Brain microvascular endothelial cell (primary cell): Measurements from ENCODE around the gene SOCS2.

Experiments
- DNase-seq: peaks from one replicate; pipeline ENCODE4 v3.0.0-alpha.2; 2020
- H3K27ac ChIP-seq: fragments of 250-450 bp; sonication (Bioruptor Pico); 2 replicates; pipeline ENCODE4 v1.5.1; 2020; ENCODE audit warnings: mild to moderate bottlenecking, moderate library complexity
- H3K27me3 ChIP-seq: fragments of 250-450 bp; sonication (Bioruptor Pico); replicated peaks from 2 replicates; pipeline ENCODE4 v1.5.1; 2020; ENCODE audit warnings: mild to moderate bottlenecking
- H3K36me3 ChIP-seq: fragments of 250-450 bp; sonication (Bioruptor Pico); replicated peaks from 2 replicates; pipeline ENCODE4 v1.5.1; 2020; ENCODE audit warnings: mild to moderate bottlenecking
- H3K4me3 ChIP-seq: 2 replicates; pipeline ENCODE4 v1.5.1; 2011; ENCODE audit warnings: low read depth, mild to moderate bottlenecking, control low read depth, low read length, moderate library complexity
- CTCF ChIP-seq: IDR thresholded peaks from 2 replicates; pipeline ENCODE4 v1.5.1; 2011; ENCODE audit warnings: low read depth, mild to moderate bottlenecking, moderate library complexity, low read length, control low read depth, inconsistent platforms; ENCODE audit errors: missing control alignments
- in situ Hi-C: cut with HindIII; loops from 2 replicates; pipeline ENCODE4 v1.10.0; 2017; ENCODE audit warnings: low sequenced_read_pairs, low pct_ligation_motif_present

SOCS2 gene

DNA sequence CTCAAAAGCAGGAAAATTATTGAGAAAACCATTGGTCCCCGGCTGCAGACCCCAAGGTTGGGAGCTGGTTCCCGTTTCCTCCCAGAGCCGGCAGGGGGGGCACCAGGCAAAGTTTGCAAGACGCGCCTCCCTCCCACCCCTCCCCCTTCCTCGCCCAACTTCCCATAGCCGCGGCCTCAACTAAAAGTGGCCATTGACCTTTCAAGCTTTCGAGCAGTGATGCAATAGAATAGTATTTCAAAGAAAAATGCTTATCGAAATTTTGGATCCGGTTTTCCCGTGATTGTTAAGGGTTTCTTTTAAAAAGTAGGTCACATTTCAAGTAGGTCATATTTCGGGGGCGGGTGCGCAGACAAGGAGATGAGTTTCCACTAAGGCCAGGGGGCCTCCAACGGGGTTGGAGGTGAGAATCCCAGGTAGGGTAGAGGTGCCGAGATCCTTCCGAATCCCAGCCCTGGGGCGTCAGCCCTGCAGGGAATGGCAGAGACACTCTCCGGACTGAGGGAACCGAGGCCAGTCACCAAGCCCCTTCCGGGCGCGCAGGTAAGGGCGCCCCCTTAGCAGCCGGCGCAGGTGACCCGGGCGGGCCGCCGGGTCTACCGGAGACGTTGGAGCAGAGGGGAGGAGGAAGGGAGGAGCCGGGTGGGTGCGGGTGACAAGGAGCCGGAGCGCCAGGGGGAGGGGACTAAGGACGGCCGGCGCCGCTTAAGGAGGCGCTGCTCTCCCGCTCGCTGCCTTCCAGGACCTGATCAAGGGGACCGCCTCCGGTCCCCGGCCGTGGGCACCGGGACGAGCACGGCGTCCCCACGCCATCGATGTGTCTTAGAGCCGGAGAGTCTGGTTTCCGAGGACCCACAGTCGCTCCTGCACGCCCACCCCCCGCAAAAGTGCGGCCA is 2.6 kb upstream of the SOCS2 start:
- in situ Hi-C loops, result loop anchor here (25.0 kb wide), 1 partner anchor 517 kb away; no protein-coding TSS in a partner anchor
- H3K27ac ChIP-seq, result peak overlapping the region; percentile 43
- H3K27me3 ChIP-seq, result no peaks in the 10 kb centered on the region
- peak; percentile 92 for TF ChIP-seq CTCF
- H3K4me3 ChIP-seq, result peak overlapping the region; percentile 72
- H3K36me3 ChIP-seq, result no peaks in the 10 kb centered on the region
- peak; percentile 79 for DNase-seq

DNA sequence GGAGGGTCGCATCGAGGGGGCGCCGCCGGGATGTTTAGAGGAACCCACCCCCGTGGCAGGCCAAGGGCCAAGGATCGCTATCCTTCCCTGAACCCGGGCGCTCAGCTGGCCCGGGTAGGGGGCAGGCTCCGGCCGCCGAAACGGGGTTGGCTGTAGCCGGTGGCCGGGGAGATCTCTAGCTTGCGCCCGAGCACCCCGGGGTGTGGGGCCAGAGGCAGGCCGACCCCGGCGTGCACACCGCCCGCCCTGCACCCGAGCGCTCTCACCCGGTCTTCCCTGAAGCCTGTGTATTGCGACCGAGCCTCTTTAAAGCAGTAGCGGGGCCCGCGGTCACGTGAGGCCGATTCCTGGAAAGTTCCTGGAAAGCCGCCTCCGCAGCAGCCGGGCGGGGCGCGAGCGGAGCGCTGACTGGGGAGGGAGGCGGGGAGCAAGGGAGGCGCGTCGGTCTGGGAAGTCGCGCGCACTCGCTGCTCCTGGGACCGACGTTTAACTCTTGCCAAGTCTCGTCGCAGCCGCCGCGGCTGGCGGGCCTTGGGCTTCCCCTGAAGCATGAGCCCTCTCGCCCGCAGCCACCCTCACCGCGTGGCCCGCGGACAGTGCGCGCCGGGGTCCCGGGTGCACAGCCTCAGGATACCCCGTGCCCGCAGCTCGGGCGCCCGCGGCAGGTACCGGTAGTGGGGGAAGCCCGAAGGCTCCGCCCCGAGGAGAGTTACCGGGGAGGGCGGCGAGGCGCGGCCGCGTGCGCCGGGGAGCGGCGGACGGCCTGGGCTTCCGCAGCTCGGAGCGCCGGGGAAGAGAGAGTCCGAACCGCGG is 1.7 kb upstream of the SOCS2 start:
- no peak for TF ChIP-seq CTCF
- H3K27ac ChIP-seq, result peak overlapping the region; percentile 60
- H3K27me3 ChIP-seq, result no peaks in the 10 kb centered on the region
- in situ Hi-C loops, result loop anchor here (25.0 kb wide), 1 partner anchor 517 kb away; no protein-coding TSS in a partner anchor
- DNase-seq, result peak; percentile 91
- H3K36me3 ChIP-seq, result no peaks in the 10 kb centered on the region
- peak overlapping the region; percentile 72 for H3K4me3 ChIP-seq

GRCh38 chr12:93571365-93571924 is 1.0 kb upstream of the SOCS2 start:
- peak overlapping the region; percentile 60 for H3K27ac ChIP-seq
- no peaks in the 10 kb centered on the region for H3K27me3 ChIP-seq
- peak overlapping the region; percentile 72 for H3K4me3 ChIP-seq
- TF ChIP-seq CTCF, result peak; percentile 58
- in situ Hi-C loops, result loop anchor here (25.0 kb wide), 1 partner anchor 516 kb away; no protein-coding TSS in a partner anchor
- no peaks in the 10 kb centered on the region for H3K36me3 ChIP-seq
- peak; percentile 42 for DNase-seq

- H3K36me3 ChIP-seq, result no peaks in the 10 kb centered on the region
- no peak for TF ChIP-seq CTCF
- in situ Hi-C loops, result loop anchor here (25.0 kb wide), 1 partner anchor 514 kb away; no protein-coding TSS in a partner anchor
- H3K27ac ChIP-seq, result no peak overlapping the region
- no peaks in the 10 kb centered on the region for H3K27me3 ChIP-seq
- H3K4me3 ChIP-seq, result peak overlapping the region; percentile 72
- no peak for DNase-seq
Measured at GRCh38 chr12:93572712-93573551, 457 bp downstream of the SOCS2 start.
